Kidney epithelial cell (primary cell): Measurements from ENCODE around the gene MRTFB. TPM values are rescaled to one million over a fixed set of nuclear protein-coding genes. Genes with fewer than 3 reads are reported as not detected.

Source experiments
- DNase-seq: peaks from one replicate; pipeline ENCODE4 v3.0.0-alpha.2; 2010; ENCODE audit warnings: low read depth
- H3K27me3 ChIP-seq: 2 replicates; pipeline ENCODE4 v1.6.0; 2011; ENCODE audit warnings: low read length; ENCODE audit not compliant: control insufficient read depth, insufficient read depth
- H3K36me3 ChIP-seq: 2 replicates; pipeline ENCODE4 v1.5.1; 2011; ENCODE audit warnings: low read length; ENCODE audit not compliant: control insufficient read depth, insufficient read depth
- H3K4me3 ChIP-seq: 2 replicates; pipeline ENCODE4 v1.5.1; 2011; ENCODE audit warnings: low read depth, mild to moderate bottlenecking, control low read depth, low read length
- total RNA-seq: library from RNA; depleted of rRNA; stranded (reverse); fragments of >200 nt; gene quantifications from 2 replicates; pipeline ENCODE4 v1.2.3, GENCODE V29; 2015
- TF ChIP-seq, protein P1 (sequence below): IDR thresholded peaks from 2 replicates; pipeline ENCODE4 v1.5.1; 2011; ENCODE audit warnings: mild to moderate bottlenecking, moderate library complexity, low read length, control low read depth, inconsistent platforms; ENCODE audit not compliant: insufficient read depth, poor library complexity, severe bottlenecking

MRTFB gene
- total RNA-seq, 1 donor from 2014 or later, result 15.8 TPM

DNA sequence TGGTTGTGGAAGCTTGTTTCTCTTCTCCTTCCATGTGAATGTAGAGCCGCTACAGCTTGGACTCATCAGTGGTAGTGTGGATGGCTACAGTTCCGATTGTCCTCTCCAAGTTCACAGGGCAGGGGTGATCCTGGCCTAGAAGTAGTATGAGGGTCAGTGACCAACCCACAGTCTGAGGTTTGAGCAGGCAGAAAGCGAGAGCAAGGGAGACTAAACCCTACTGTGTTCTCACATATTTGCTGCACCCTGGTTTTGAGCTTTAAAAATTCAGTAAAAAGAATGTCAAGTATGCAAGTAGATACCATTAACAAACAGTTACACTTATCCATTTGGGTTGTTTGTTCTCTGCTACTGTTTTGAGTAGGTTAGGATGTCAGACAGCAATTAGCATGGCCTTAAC is 148.9 kb downstream of the MRTFB start:
- H3K36me3 ChIP-seq, result no peaks in the 10 kb centered on the region
- TF ChIP-seq, protein P1, sequence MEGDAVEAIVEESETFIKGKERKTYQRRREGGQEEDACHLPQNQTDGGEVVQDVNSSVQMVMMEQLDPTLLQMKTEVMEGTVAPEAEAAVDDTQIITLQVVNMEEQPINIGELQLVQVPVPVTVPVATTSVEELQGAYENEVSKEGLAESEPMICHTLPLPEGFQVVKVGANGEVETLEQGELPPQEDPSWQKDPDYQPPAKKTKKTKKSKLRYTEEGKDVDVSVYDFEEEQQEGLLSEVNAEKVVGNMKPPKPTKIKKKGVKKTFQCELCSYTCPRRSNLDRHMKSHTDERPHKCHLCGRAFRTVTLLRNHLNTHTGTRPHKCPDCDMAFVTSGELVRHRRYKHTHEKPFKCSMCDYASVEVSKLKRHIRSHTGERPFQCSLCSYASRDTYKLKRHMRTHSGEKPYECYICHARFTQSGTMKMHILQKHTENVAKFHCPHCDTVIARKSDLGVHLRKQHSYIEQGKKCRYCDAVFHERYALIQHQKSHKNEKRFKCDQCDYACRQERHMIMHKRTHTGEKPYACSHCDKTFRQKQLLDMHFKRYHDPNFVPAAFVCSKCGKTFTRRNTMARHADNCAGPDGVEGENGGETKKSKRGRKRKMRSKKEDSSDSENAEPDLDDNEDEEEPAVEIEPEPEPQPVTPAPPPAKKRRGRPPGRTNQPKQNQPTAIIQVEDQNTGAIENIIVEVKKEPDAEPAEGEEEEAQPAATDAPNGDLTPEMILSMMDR, result no peak
- DNase-seq, result no peak

DNA sequence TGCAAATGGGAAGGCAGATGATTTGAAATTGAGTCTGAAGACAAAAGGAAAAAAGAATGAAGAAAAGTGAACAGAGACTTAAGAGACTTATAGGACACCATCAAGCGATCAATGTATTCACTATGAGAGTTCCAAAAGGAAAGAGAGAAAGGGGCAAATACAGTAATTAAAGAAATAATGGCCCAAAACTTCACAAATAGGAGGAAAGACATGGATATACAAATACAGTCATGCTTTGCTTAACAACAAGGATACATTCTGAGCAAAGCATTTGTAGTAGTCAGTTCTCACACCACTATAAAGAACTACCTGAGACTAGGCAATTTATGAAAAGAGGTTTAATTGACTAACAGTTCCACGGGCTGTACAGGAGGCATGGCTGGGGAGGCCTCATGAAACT is 152.5 kb downstream of the MRTFB start:
- no peaks in the 10 kb centered on the region for H3K36me3 ChIP-seq
- no peak overlapping the region for H3K4me3 ChIP-seq
- H3K27me3 ChIP-seq, result no peaks in the 10 kb centered on the region
- DNase-seq, result no peak
- TF ChIP-seq, protein P1, result no peak

More for the DNA sequence above, 148.9 kb downstream of the MRTFB start:
- Histone ChIP-seq H3K4me3 (no peak overlapping the region), H3K27me3 (no peaks in the 10 kb centered on the region)

- no peaks in the 10 kb centered on the region for H3K27me3 ChIP-seq
- H3K4me3 ChIP-seq, result no peak overlapping the region
- no peak for DNase-seq
- H3K36me3 ChIP-seq, result no peaks in the 10 kb centered on the region
- TF ChIP-seq, protein P1, result no peak
These were observed 154.3 kb downstream of the MRTFB start for GRCh38 chr16:14225457-14225856.

DNA sequence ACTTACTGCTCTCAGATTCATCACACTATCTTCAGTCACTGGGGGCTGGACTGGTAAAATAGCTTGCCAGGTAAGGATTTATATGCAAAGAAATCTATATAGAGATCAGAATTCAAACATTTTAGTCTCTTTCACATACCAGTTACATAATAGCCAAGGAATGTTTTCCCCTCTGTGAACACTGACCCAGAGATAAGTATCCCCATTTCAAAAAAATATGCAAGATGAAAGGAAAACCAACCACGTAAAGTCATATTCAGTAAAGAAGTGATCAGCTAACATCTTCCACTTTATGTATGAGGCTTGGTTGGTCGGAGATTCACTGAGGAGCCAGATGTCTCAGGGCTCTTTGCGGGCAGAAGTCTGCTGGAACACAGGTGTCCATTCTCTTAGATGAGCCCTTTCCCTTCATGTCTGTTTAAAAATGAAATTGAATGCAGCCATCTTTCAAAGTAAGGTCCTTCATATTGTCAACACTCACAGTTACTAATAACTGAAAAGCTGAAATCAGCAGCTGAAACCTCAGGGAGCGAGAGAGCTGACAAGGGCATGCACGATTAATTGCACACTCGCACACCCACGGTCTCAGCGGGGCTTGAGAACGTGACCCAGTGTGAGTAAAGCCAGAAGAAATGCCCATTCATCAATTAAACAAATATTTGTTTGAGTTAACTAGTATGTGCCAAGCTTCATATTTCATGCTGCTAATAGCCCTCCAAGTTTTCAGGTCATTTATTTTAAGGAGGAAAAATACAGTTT is 161.2 kb downstream of the MRTFB start:
- H3K27me3 ChIP-seq, result no peaks in the 10 kb centered on the region
- H3K4me3 ChIP-seq, result no peak overlapping the region
- H3K36me3 ChIP-seq, result peaks cover 2% of the 10 kb centered on the region
- DNase-seq, result no peak
- TF ChIP-seq, protein P1, result no peak

- TF ChIP-seq, protein P1, result no peak
- DNase-seq, result no peak
- H3K4me3 ChIP-seq, result no peak overlapping the region
- H3K27me3 ChIP-seq, result no peaks in the 10 kb centered on the region
- peaks cover 2% of the 10 kb centered on the region for H3K36me3 ChIP-seq
These were observed 165.3 kb downstream of the MRTFB start for GRCh38 chr16:14236401-14236800.

GRCh38 chr16:14238756-14239155 is 167.6 kb downstream of the MRTFB start:
- no peak overlapping the region for H3K4me3 ChIP-seq
- TF ChIP-seq, protein P1, result no peak
- DNase-seq, result no peak
- H3K36me3 ChIP-seq, result peaks cover 2% of the 10 kb centered on the region
- no peaks in the 10 kb centered on the region for H3K27me3 ChIP-seq
